Endothelial cell of umbilical vein (primary cell): ENCODE data around the gene TSKU. TPM values are rescaled to one million over a fixed set of nuclear protein-coding genes. Genes with fewer than 3 reads are reported as not detected.

Source experiments
- BruUV-seq: library from RNA; stranded (reverse); fragments of 400-500 nt; replicated peaks from 2 replicates; lab custom pipeline; 2021; lab: Mats Ljungman, UMichigan
- CTCF ChIA-PET: fragments of 300-600, 350-600 bp; sonication (Branson Sonifier 250); formaldehyde crosslinking; loops from one replicate; lab custom pipeline; 2021; ENCODE audit warnings: antibody characterized with exemption, inconsistent platforms; lab: Charles Lee
- POLR2A ChIA-PET: fragments of 300-600, 350-600 bp; sonication (Branson Sonifier 250); formaldehyde crosslinking; loops from one replicate; lab custom pipeline; 2021; ENCODE audit warnings: antibody characterized with exemption, inconsistent platforms; lab: Charles Lee
- DNase-seq: peaks from one replicate; pipeline ENCODE4 v3.0.0-alpha.2; 2011; ENCODE audit warnings: low read depth, low spot score
- FAIRE-seq: peaks from 2 replicates; lab custom pipeline; 2011; peaks lifted over from hg19 to GRCh38; lab: Jason Lieb, UNC
- H2AFZ ChIP-seq: 2 replicates; pipeline ENCODE4 v1.6.0; 2012; ENCODE audit warnings: low read depth, low read length, control low read depth, inconsistent platforms
- H3K27ac ChIP-seq: 2 replicates; pipeline ENCODE4 v1.5.1; 2011; ENCODE audit warnings: low read depth, mild to moderate bottlenecking, control low read depth, low read length, moderate library complexity; ENCODE audit not compliant: insufficient read depth
- H3K27me3 ChIP-seq, 2 experiments: 2 replicates each; pipeline versions ENCODE4 v1.6.0 to v1.6.1; 2011; ENCODE audit warnings: low read length in 2 of 2, mixed read lengths in 1 of 2; ENCODE audit not compliant: control insufficient read depth in 2 of 2, insufficient read depth in 2 of 2
- H3K36me3 ChIP-seq, 2 experiments: 2 replicates in 1 of 2; 3 replicates in 1 of 2; pipeline ENCODE4 v1.5.1; 2011; ENCODE audit warnings: low read length in 2 of 2, mild to moderate bottlenecking in 1 of 2, moderate library complexity in 1 of 2; ENCODE audit not compliant: control insufficient read depth in 2 of 2, insufficient read depth in 2 of 2; ENCODE audit errors: extremely low read depth in 1 of 2
- H3K4me1 ChIP-seq: 3 replicates; pipeline ENCODE4 v1.5.1; 2011; ENCODE audit warnings: mild to moderate bottlenecking, low read length; ENCODE audit not compliant: control insufficient read depth, insufficient read depth; ENCODE audit errors: extremely low read depth
- H3K4me2 ChIP-seq: 2 replicates; pipeline ENCODE4 v1.6.1; 2011; ENCODE audit warnings: low read length, control low read depth, mixed read lengths; ENCODE audit not compliant: insufficient read depth
- H3K4me3 ChIP-seq, 3 experiments: fragments of 200-600 bp in 1 of 3; sonication (generic), shearing (Covaris generic) in 1 of 3; replicated peaks in 1 of 3; 2 replicates each; pipeline ENCODE4 v1.5.1; 2011 to 2016; ENCODE audit warnings: control low read depth in 3 of 3, low read length in 3 of 3, mild to moderate bottlenecking in 2 of 3, inconsistent platforms in 1 of 3, low read depth in 1 of 3, moderate library complexity in 1 of 3; ENCODE audit not compliant: insufficient read depth in 1 of 3
- H3K79me2 ChIP-seq: 2 replicates; pipeline ENCODE4 v1.6.0; 2012; ENCODE audit warnings: low read length, inconsistent platforms; ENCODE audit not compliant: control insufficient read depth, insufficient read depth
- H3K9ac ChIP-seq: replicated peaks from 2 replicates; pipeline ENCODE3; 2011; ENCODE audit warnings: low read length, control low read depth; ENCODE audit not compliant: insufficient read depth; ENCODE audit errors: extremely low read depth
- H3K9me1 ChIP-seq: replicated peaks from 3 replicates; pipeline ENCODE4 v1.6.0; 2011; ENCODE audit warnings: mild to moderate bottlenecking, low read length; ENCODE audit not compliant: control insufficient read depth, insufficient read depth; ENCODE audit errors: extremely low read depth
- H3K9me3 ChIP-seq: replicated peaks from 2 replicates; pipeline ENCODE4 v1.5.1; 2012; ENCODE audit warnings: low read length, inconsistent platforms; ENCODE audit not compliant: control insufficient read depth, insufficient read depth
- H4K20me1 ChIP-seq: replicated peaks from 2 replicates; pipeline ENCODE3; 2011; ENCODE audit warnings: mild to moderate bottlenecking, low read length; ENCODE audit not compliant: control insufficient read depth, insufficient read depth; ENCODE audit errors: extremely low read depth
- EZH2 ChIP-seq: IDR thresholded peaks from 2 replicates; pipeline ENCODE4 v1.6.1; 2012; ENCODE audit warnings: borderline replicate concordance, low read depth, mild to moderate bottlenecking, moderate library complexity, low read length, inconsistent platforms; ENCODE audit not compliant: severe bottlenecking
- FOS ChIP-seq: IDR thresholded peaks from 2 replicates; pipeline ENCODE4 v1.6.1; 2011; ENCODE audit warnings: mild to moderate bottlenecking, low read length, moderate library complexity, borderline replicate concordance; ENCODE audit not compliant: insufficient read depth
- GATA2 ChIP-seq: IDR thresholded peaks from 2 replicates; pipeline ENCODE4 v1.7.0; 2011; ENCODE audit warnings: low read depth, mild to moderate bottlenecking, moderate library complexity, mixed read lengths, low read length; ENCODE audit not compliant: insufficient read length, insufficient read depth
- JUN ChIP-seq: IDR thresholded peaks from 2 replicates; pipeline ENCODE4 v1.6.1; 2011; ENCODE audit warnings: borderline replicate concordance, low read depth; ENCODE audit not compliant: insufficient read length, insufficient read depth
- MYC ChIP-seq: IDR thresholded peaks from one replicate; pipeline ENCODE4 v1.6.1; 2011; ENCODE audit warnings: mild to moderate bottlenecking, low read depth, low read length
- POLR2A ChIP-seq: IDR thresholded peaks from 2 replicates; pipeline ENCODE4 v1.6.1; 2012; ENCODE audit warnings: low read depth, mild to moderate bottlenecking, control low read depth, low read length
- POLR2AphosphoS5 ChIP-seq: IDR thresholded peaks from 2 replicates; pipeline ENCODE4 v1.6.1; 2012; ENCODE audit warnings: low read depth, mild to moderate bottlenecking, control low read depth, low read length, moderate library complexity; ENCODE audit not compliant: insufficient read depth
- dilution Hi-C: fragments of 300-500 bp; cut with MboI; formaldehyde crosslinking; loops from one replicate; pipeline ENCODE4 v1.15.0; 2019; ENCODE audit warnings: low sequenced_read_pairs; ENCODE audit not compliant: extremely low pct_ligation_motif_present
- intact Hi-C: fragments of 100-400 bp; cut with micrococcal nuclease; formaldehyde crosslinking; loops from one replicate; pipeline ENCODE4 v1.10.0; 2022
- polyA plus RNA-seq, 4 experiments: library from polyadenylated mRNA; depleted of rRNA in 3 of 4; stranded (reverse) in 3 of 4; unstranded in 1 of 4; fragments of >200 nt; gene quantifications; 2 replicates each; pipeline versions ENCODE4 v1.2.1 to v1.2.3, GENCODE V29; 2011 to 2012; ENCODE audit warnings: missing spikeins in 1 of 4
- total RNA-seq: library from RNA; stranded (reverse); gene quantifications from 2 replicates; pipeline ENCODE4 v1.2.3, GENCODE V29; 2021
- TF ChIP-seq, protein P1 (sequence below), 2 donors: IDR thresholded peaks; 1 replicate in 1 of 2; 2 replicates in 1 of 2; pipeline ENCODE4 v1.5.1; 2011; ENCODE audit warnings: low read length in 2 of 2, mild to moderate bottlenecking in 2 of 2, moderate library complexity in 2 of 2, control low read depth in 1 of 2, inconsistent platforms in 1 of 2, low read depth in 1 of 2; ENCODE audit not compliant: insufficient read depth in 1 of 2; ENCODE audit errors: extremely low read depth in 1 of 2
- TF ChIP-seq, protein P2 (sequence below): IDR thresholded peaks from 2 replicates; pipeline ENCODE4 v1.6.1; 2011; ENCODE audit not compliant: insufficient read depth, insufficient read length

Gene TSKU
- total and polyA plus RNA-seq, 2 donors (not counting 3 experiments of a cell fraction or from before 2014, with no cell fraction given) = 16.2 to 21.2 TPM

GRCh38 chr11:76750067-76750466, 33.1 kb upstream of the TSKU start:
- intact Hi-C loops (no loop called here), dilution Hi-C loops (no loop called here)
- no peaks in the 10 kb centered on the region for H3K9me1 ChIP-seq
- H3K4me1 ChIP-seq = peaks cover 2% of the 10 kb centered on the region
- CTCF ChIA-PET = interaction anchor here (1.6 kb wide), 1 partner anchor 11 kb away, joined by 3 read pairs; no protein-coding TSS in a partner anchor
- no peak overlapping the region for H2AFZ ChIP-seq
- no peak overlapping the region for H3K9ac ChIP-seq
- no TSS peak for BruUV-seq
- H3K4me2 ChIP-seq = no peak overlapping the region
- H3K27me3 ChIP-seq = no peaks in the 10 kb centered on the region
- H3K36me3 ChIP-seq = no peaks in the 10 kb centered on the region
- FAIRE-seq (no peak), DNase-seq (no peak)
- POLR2A ChIA-PET = no interaction called here
- H3K27ac ChIP-seq = no peak overlapping the region
- H3K4me3 ChIP-seq = no peak overlapping the region
- TF ChIP-seq GATA2 (no peak), MYC (no peak), EZH2 (no peak)
- TF ChIP-seq, protein P1, sequence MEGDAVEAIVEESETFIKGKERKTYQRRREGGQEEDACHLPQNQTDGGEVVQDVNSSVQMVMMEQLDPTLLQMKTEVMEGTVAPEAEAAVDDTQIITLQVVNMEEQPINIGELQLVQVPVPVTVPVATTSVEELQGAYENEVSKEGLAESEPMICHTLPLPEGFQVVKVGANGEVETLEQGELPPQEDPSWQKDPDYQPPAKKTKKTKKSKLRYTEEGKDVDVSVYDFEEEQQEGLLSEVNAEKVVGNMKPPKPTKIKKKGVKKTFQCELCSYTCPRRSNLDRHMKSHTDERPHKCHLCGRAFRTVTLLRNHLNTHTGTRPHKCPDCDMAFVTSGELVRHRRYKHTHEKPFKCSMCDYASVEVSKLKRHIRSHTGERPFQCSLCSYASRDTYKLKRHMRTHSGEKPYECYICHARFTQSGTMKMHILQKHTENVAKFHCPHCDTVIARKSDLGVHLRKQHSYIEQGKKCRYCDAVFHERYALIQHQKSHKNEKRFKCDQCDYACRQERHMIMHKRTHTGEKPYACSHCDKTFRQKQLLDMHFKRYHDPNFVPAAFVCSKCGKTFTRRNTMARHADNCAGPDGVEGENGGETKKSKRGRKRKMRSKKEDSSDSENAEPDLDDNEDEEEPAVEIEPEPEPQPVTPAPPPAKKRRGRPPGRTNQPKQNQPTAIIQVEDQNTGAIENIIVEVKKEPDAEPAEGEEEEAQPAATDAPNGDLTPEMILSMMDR (IDR thresholded peaks at IDR 0.05; ENCODE audit: extremely low read depth in 1 of 2, insufficient read depth in 1 of 2, low read depth in 1 of 2, low read length in 2 of 2) = no peak
- no peaks in the 10 kb centered on the region for H3K79me2 ChIP-seq
- no peaks in the 10 kb centered on the region for H3K9me3 ChIP-seq
- no peaks in the 10 kb centered on the region for H4K20me1 ChIP-seq

DNA sequence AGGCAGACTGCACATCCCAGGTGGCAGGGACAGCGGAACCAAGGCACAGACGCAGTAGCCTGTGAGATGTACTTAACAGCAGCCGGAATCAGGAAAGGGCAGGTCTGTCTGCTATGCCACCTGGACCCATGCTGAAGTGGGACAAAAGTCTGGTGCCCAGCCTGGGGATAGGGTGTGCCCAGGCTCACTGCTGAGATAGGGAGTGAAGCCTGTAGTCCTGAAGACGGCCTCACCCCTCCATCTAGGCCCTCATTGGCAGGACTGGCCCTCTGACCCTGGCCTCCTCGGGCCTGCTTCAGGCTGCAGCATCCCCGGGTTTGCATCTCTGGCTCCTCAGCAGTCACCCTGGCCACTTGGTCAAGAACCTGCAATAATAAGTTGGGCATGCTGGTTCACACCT, 32.4 kb upstream of the TSKU start:
- TF ChIP-seq FOS (no peak), POLR2AphosphoS5 (no peak), JUN (no peak), EZH2 (no peak), MYC (no peak), POLR2A (no peak), GATA2 (no peak)
- TF ChIP-seq, protein P1 (IDR thresholded peaks at IDR 0.05; ENCODE audit: extremely low read depth in 1 of 2, insufficient read depth in 1 of 2, low read depth in 1 of 2, low read length in 2 of 2) = no peak
- TF ChIP-seq, protein P2, sequence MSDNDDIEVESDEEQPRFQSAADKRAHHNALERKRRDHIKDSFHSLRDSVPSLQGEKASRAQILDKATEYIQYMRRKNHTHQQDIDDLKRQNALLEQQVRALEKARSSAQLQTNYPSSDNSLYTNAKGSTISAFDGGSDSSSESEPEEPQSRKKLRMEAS = no peak
- no peak overlapping the region for H3K27ac ChIP-seq
- peaks cover 2% of the 10 kb centered on the region for H3K4me1 ChIP-seq
- FAIRE-seq = no peak
- no peaks in the 10 kb centered on the region for H4K20me1 ChIP-seq
- no peak overlapping the region for H3K4me3 ChIP-seq
- no peaks in the 10 kb centered on the region for H3K27me3 ChIP-seq
- BruUV-seq = no TSS peak
- no peaks in the 10 kb centered on the region for H3K79me2 ChIP-seq
- POLR2A ChIA-PET = no interaction called here
- no peaks in the 10 kb centered on the region for H3K9me1 ChIP-seq
- H3K36me3 ChIP-seq = no peaks in the 10 kb centered on the region
- no peak overlapping the region for H2AFZ ChIP-seq
- CTCF ChIA-PET = interaction anchor here (1.2 kb wide), 3 partner anchors 10 to 17 kb away, joined by 3 to 4 read pairs (median 3); no protein-coding TSS in a partner anchor
- dilution Hi-C loops = no loop called here
- no peaks in the 10 kb centered on the region for H3K9me3 ChIP-seq
- intact Hi-C loops = no loop called here
- no peak for DNase-seq
- no peak overlapping the region for H3K4me2 ChIP-seq
- no peak overlapping the region for H3K9ac ChIP-seq
